Hepatocyte (in vitro differentiated cells): Measurements from ENCODE around the gene TCEA2. TPM values are rescaled to one million over a fixed set of nuclear protein-coding genes. Genes with fewer than 3 reads are reported as not detected.

Source experiments
- DNase-seq: peaks from one replicate; pipeline ENCODE4 v3.0.0-alpha.2; 2016; ENCODE audit warnings: low spot score
- H2AFZ ChIP-seq: fragments of 200-600 bp; sonication (generic); 2 replicates; pipeline ENCODE4 v1.6.0; 2016; ENCODE audit warnings: antibody characterized with exemption, mild to moderate bottlenecking
- H3K27ac ChIP-seq: fragments of 200-600 bp; sonication (generic); 2 replicates; pipeline ENCODE4 v1.5.1; 2016; ENCODE audit warnings: mild to moderate bottlenecking
- H3K27me3 ChIP-seq: fragments of 200-600 bp; sonication (generic); 2 replicates; pipeline ENCODE4 v1.6.1; 2016
- H3K36me3 ChIP-seq: fragments of 200-600 bp; sonication (generic); replicated peaks from 2 replicates; pipeline ENCODE4 v1.5.1; 2016; ENCODE audit warnings: low read depth; ENCODE audit not compliant: insufficient read depth
- H3K4me1 ChIP-seq: fragments of 200-600 bp; sonication (generic); 2 replicates; pipeline ENCODE4 v1.5.1; 2016; ENCODE audit warnings: mild to moderate bottlenecking, moderate library complexity; ENCODE audit not compliant: insufficient read depth
- H3K4me2 ChIP-seq: fragments of 200-600 bp; sonication (generic); 2 replicates; pipeline ENCODE4 v1.6.0; 2016
- H3K4me3 ChIP-seq: fragments of 200-600 bp; sonication (generic); 2 replicates; pipeline ENCODE4 v1.5.1; 2016; ENCODE audit warnings: mild to moderate bottlenecking
- H3K79me2 ChIP-seq: fragments of 200-600 bp; sonication (generic); 2 replicates; pipeline ENCODE4 v1.6.0; 2017; ENCODE audit warnings: mild to moderate bottlenecking
- H3K9me2 ChIP-seq: fragments of 200-600 bp; sonication (generic); replicated peaks from 2 replicates; pipeline ENCODE4 v1.6.0; 2017; ENCODE audit warnings: mild to moderate bottlenecking; ENCODE audit not compliant: insufficient read depth
- H3K9me3 ChIP-seq: fragments of 200-600 bp; sonication (generic); 2 replicates; pipeline ENCODE4 v1.5.1; 2016; ENCODE audit warnings: low read depth, mild to moderate bottlenecking
- H4K20me1 ChIP-seq: fragments of 200-600 bp; sonication (generic); 2 replicates; pipeline ENCODE4 v1.6.0; 2016; ENCODE audit warnings: mild to moderate bottlenecking; ENCODE audit not compliant: insufficient read depth, poor library complexity, severe bottlenecking
- CTCF ChIP-seq: fragments of 200-600 bp; sonication (generic); IDR thresholded peaks from 2 replicates; pipeline ENCODE4 v1.5.1; 2016; ENCODE audit warnings: antibody characterized with exemption, mild to moderate bottlenecking; ENCODE audit not compliant: poor library complexity
- EZH2 ChIP-seq: fragments of 200-600 bp; sonication (generic); IDR thresholded peaks from 2 replicates; pipeline ENCODE4 v1.6.1; 2016; ENCODE audit warnings: antibody characterized with exemption, mild to moderate bottlenecking, borderline replicate concordance
- EZH2phosphoT487 ChIP-seq: fragments of 200-600 bp; sonication (generic); IDR thresholded peaks from one replicate; pipeline ENCODE4 v1.6.1; 2018; ENCODE audit warnings: antibody characterized with exemption, mild to moderate bottlenecking, low read depth, moderate library complexity; ENCODE audit not compliant: unreplicated experiment, severe bottlenecking
- WGBS: methylation state at CpG from one replicate; pipeline ENCODE4 v1.1.6; 2016; ENCODE audit warnings: low lambda C conversion rate; ENCODE audit errors: missing lambda C conversion rate; 5-methylcytosine and 5-hydroxymethylcytosine counted together
- polyA plus RNA-seq: library from polyadenylated mRNA; unstranded; fragments of >200 nt; fragmentation: Nextera tagmentation; extraction: Ambion mirVana; gene quantifications from 2 replicates; pipeline ENCODE4 v1.2.1, GENCODE V29; 2016
- total RNA-seq: library from RNA; depleted of rRNA; stranded (reverse); fragments of >200 nt; gene quantifications from 2 replicates; pipeline ENCODE4 v1.2.3, GENCODE V29; 2014

The TCEA2 gene
- total and polyA plus RNA-seq, 2 experiments from 2014 or later: 26.0 to 74.2 TPM

- no peaks in the 10 kb centered on the region for H3K9me3 ChIP-seq
- TF ChIP-seq CTCF (no peak), EZH2phosphoT487 (no peak), EZH2 (no peak)
- no peaks in the 10 kb centered on the region for H3K79me2 ChIP-seq
- H3K4me3 ChIP-seq: no peak overlapping the region
- H4K20me1 ChIP-seq: no peaks in the 10 kb centered on the region
- H3K9me2 ChIP-seq: no peaks in the 10 kb centered on the region
- H3K4me2 ChIP-seq: no peak overlapping the region
- H3K36me3 ChIP-seq: no peaks in the 10 kb centered on the region
- 88% methylated on average over 10 of the region's 10 CpGs for WGBS
- H3K27me3 ChIP-seq: peaks cover 30% of the 10 kb centered on the region
- no peak overlapping the region for H3K27ac ChIP-seq
- no peak overlapping the region for H2AFZ ChIP-seq
- DNase-seq: no peak
- H3K4me1 ChIP-seq: peaks cover 27% of the 10 kb centered on the region
These were observed 10.7 kb upstream of the TCEA2 start for GRCh38 chr20:64052326-64052722.

- H2AFZ ChIP-seq: no peak overlapping the region
- TF ChIP-seq EZH2: no peak
- no peak for TF ChIP-seq EZH2phosphoT487
- TF ChIP-seq CTCF: no peak
- peaks cover 28% of the 10 kb centered on the region for H3K4me1 ChIP-seq
- H3K79me2 ChIP-seq: no peaks in the 10 kb centered on the region
- no peak for DNase-seq
- H3K27ac ChIP-seq: no peak overlapping the region
- peak overlapping the region; percentile 33 for H3K4me2 ChIP-seq
- no peaks in the 10 kb centered on the region for H4K20me1 ChIP-seq
- no peaks in the 10 kb centered on the region for H3K36me3 ChIP-seq
- 85% methylated on average over 31 of the region's 33 CpGs for WGBS
- H3K4me3 ChIP-seq: no peak overlapping the region
- H3K27me3 ChIP-seq: peaks cover 21% of the 10 kb centered on the region
- H3K9me2 ChIP-seq: no peaks in the 10 kb centered on the region
- H3K9me3 ChIP-seq: no peaks in the 10 kb centered on the region
These were observed 9.8 kb upstream of the TCEA2 start for GRCh38 chr20:64052987-64053840.

- Histone ChIP-seq H3K79me2 (no peaks in the 10 kb centered on the region), H3K36me3 (no peaks in the 10 kb centered on the region), H3K4me3 (no peak overlapping the region), H3K27me3 (peaks cover 17% of the 10 kb centered on the region), H4K20me1 (no peaks in the 10 kb centered on the region), H3K9me3 (no peaks in the 10 kb centered on the region), H3K4me2 (peak overlapping the region; percentile 33), H2AFZ (no peak overlapping the region), H3K4me1 (peaks cover 28% of the 10 kb centered on the region), H3K27ac (no peak overlapping the region), H3K9me2 (no peaks in the 10 kb centered on the region)
- WGBS: 52% methylated on average over 16 of the region's 17 CpGs
- TF ChIP-seq CTCF (peak; percentile 36), EZH2 (no peak), EZH2phosphoT487 (no peak)
- DNase-seq: peak; percentile 65
These were observed 8.9 kb upstream of the TCEA2 start for GRCh38 chr20:64053841-64054661.
